GM03348 (cell line): Measurements from ENCODE around the gene DNAH9.

ENCODE experiments used
- DNase-seq: peaks from one replicate; pipeline ENCODE4 v3.0.0; 2012; ENCODE audit warnings: low spot score

DNAH9 gene

DNA sequence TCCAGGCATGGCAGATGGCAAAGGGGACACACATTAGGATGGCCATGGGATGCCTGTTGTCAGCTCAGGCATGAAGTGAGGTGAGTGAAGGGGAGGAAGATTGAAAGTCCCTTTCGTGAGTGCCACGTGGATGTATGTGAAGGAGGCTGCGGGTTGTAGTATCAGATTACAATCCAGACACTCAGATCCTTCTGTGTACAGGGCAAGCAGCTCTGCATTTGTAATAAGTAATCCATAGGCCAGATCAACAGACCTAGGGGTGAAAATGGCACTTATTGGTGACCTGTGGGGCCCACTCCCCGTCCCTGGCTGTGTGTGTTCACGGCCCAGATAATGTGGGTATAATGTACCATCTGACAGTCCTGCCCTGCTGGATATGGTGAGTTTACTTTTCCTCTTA lies 159.5 kb downstream of the DNAH9 start:
- no peak for DNase-seq

DNA sequence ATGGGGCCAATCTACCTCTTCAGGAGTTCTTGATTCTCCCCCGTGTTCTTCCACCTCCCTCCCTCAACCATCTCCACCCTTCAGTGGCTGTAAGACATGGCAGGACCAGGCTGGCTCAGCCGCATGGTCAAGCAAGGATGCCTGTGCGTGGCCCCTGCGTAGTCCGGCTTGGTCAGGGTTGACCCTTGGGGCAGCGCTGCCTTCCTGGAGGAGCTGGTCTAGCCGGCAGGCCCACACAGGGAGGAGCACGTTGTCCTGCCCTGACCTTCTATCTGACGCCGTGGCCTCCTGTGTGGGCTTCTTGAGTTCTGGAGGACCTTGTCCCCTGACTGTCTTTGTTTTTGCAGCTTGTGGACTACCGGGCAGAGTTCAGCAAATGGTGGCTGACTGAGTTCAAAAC lies 169.8 kb downstream of the DNAH9 start:
- no peak for DNase-seq

DNA sequence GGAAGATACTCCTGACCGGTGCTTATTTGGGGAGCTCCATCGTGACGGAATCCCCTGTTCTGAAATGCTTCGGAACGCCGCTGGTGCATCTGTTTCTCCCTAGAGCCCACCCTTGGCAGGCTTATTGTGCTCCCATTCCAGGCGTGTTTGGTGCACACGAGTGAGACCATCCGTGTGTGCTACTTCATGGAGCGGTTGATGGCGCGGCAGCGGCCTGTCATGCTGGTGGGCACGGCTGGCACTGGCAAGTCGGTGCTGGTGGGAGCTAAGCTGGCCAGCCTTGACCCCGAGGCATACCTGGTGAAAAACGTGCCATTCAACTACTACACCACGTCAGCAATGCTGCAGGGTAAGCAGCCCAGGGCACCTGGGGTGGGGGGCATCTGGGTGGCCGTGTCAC lies 170.7 kb downstream of the DNAH9 start:
- no peak for DNase-seq

GRCh38 chr17:11772031-11772430 lies 173.8 kb downstream of the DNAH9 start:
- DNase-seq = no peak

DNA sequence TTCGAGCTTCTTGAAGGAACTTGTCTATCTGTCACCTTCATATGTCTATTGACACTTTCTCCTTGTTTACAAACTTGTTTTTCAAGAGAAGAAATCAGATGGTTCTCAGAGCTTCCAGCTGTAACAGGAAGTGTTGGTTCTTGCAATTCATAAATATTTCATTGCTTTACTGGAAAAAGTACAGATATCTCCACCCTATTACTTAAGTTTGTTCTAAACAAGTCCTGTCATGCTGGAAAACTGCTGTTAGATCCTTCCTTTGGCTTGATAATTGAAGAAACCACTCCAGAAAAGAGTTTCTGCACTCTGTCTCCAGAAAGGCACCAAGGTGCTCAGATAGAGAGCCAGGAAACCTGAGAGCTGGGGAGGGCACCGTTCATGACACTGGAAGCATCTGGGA lies 181.6 kb downstream of the DNAH9 start:
- DNase-seq = no peak

DNA sequence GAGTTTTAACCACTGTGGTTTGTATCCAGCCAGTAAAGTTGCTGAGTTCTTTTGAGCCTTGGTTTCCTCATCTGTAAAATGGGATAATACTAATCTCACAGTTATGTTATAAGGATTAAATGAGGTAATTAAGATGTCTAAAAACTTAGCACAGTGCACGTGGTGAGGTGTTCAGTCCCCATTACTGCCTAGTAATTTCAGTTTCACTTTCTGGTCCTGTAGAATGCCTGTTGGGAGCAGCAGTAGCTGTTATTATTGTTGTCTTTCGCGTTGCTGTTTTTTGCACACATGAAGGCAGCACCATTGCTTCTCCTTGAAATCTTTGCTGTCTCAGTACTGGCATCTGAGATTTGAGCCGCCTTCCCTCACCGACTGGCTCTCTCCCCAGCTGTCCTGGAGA lies 182.4 kb downstream of the DNAH9 start:
- no peak for DNase-seq

DNA sequence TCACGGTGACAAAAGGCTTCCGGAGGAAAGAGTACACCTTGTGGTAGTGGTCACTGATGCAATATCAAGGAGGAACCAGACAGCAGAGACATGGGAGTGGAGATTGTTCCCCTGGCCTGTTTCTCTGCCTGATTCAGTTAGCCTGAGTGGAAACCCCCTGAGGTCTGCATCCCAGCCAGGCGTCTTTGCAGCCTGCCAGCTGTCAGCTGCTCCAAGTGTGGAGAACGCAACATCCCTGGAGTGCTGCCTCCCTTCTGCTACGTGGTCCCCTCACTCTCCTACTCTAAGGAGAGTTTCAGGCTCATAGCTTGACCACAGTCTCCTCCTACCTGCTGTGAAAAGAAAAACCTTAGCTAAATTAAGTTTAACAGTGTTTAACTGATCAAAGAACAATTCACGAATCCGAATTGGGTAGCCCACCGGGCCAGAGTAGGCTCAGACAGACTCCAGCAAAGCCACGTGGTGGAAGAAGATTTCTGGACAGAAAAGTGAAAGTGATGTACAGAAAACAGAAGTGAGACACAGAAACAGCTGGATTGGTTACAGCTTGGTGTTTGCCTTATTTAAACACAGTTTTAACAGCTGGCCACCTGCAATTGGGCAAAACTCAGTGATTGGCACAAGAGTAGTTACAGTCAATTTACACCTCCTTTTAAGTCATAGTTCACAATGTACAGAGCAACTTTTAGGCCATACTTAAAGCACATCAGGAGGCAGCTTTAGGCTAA lies 188.6 kb downstream of the DNAH9 start:
- DNase-seq = no peak

DNA sequence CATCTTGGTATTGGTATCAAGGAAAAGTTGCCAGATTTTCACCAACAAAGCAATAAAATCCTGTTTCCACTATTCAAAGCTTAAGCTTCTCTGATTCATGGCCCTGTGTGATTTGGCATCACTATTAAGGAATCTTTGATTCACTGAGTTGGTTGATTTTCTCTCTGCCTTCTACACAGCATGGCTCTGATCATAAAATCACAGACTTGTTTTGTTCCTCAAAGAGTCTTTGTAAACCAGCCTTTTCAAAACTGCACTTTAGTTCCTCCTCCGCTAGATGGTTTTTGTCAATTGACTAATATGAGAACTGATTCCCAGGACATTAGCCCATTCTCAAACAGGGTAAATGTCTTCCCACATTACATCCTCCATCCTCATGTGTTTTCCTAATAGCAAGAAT lies 197.6 kb downstream of the DNAH9 start:
- DNase-seq = no peak

DNA sequence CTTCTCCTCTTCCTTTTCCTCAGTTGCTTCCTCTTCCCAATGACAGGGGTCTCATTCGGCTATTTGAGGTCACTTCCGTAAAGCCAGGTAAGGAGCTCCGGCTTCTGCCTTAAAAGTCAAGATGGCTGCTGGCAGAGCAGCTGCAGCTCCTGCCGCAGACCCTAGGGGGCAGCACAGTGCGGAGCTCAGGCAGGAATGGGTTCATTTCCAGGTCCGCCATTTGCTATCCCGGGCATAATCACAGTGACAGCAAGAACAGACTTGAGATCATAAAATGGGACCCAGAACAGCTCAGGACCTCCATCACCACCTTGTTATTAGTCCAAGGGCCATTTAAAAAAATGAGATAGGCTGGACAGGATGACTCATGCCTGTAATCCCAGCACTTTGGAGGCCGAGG lies 199.5 kb downstream of the DNAH9 start:
- DNase-seq = no peak

DNA sequence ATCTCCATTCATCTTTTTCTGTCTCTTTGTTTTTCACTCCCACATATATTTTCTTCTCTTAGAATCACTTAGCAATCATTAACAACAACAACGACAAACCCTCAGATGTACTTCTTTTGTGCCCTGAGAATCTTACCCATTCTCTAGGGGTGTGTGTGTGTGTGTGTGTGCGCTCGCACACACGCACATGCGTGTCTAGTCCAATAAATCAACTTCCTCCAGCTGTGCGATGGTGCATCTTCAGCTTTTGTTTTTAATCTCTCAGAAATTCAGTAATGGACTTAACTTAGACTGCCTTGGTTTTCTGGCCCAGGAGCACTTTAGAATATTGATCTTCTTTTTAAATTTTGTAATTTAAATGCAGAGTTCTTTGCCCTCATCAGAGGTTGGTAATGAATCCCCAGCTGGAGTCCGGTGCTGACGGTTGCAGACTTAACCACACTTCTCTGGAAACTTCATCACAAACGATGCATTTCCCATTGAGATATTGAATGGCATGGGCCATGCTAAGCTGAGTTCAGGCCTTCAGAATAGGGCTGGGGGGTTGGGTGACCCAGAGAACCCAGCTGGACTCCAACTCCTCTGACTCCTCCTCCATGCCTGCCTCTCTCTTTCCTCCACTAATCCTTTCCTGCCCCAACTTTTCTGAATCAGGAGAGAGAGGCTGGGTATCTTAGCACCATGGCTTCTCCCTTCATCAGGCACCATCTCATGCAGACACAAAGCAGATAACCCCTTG lies 205.1 kb downstream of the DNAH9 start:
- no peak for DNase-seq

- no peak for DNase-seq
Measured at GRCh38 chr17:11805138-11805537, 206.9 kb downstream of the DNAH9 start.

DNA sequence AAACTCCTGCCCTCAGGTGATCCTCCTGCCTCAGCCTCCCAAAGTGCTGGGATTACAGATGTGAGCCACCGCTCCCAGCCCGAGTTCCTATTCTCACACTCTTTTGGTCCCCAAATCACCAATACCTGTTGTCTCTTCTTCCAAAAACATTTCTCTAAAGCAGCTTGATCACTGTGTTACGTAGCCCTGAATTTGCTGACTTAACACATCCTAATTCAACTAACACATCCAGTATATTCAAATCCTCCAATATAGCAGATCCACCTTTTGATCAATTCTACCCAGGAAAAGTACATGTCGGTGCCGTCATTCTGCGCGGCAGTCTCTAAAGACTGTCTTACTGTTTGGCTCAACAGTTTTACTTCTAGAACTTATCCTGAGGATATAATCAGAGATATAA lies 207.7 kb downstream of the DNAH9 start:
- no peak for DNase-seq

DNA sequence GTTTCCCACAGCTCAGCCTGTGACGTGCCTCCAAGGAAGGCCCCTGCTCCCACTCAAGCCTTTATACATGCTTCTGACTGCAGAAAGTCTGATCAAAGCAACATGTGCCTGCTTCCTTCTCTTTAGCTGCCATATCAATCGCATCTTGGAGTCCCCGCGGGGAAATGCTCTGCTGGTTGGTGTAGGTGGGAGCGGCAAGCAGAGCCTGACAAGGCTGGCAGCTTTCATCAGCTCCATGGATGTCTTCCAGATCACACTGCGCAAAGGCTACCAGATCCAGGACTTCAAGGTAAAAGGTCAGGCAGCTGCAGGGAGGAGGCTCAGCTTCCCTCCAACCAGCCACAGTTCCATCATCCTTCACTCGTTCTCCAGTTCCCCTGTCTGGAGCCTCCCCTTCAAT lies 209.3 kb downstream of the DNAH9 start:
- DNase-seq = no peak

DNA sequence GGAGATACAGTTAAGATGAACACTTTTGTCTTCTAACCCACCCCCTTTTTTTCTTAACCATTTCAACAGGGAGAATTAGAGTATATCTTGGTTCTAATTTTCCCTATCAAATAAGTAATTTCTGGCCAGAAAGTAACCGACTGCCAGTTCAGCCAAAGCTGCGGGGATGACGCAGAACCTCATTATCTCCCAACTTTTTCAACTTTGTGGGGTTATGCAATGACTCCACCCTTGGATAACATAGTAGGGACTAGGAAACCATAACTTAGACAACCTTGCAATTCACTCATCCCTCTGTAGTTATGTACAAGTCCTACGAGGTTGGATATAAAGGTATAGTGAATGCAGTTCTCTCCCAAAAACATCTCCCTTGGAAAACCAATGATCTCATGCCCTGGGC lies 215.0 kb downstream of the DNAH9 start:
- DNase-seq = no peak

GRCh38 chr17:11813871-11814270 lies 215.6 kb downstream of the DNAH9 start:
- no peak for DNase-seq

DNA sequence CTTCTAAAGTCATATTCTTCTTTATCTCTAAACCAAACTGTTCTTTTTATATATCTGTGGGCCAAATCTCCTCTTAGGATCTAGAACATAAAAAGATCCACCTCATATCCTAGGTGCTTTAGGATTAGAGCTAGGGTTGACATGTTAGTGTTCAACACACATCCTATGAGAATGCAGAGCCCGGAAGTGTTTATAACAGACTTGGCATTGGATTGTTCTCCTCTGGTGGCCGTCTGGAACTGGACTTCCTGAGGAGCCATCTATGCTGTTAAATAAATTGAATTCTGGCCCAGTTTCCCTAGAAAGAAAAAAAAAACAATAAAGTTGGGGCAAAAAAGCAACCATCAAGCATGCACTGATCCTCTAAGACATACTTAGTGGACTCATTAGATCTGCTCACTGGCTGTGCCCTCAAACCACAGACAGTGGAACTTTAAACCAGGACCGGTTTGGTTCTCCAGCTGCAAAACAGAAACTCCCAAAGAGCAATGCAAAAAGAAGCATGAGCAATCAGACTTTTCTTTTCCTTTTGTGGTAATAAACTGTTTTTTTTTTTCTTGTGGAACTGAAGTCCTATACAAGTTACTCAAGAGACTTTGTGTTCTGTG lies 216.5 kb downstream of the DNAH9 start:
- no peak for DNase-seq

DNA sequence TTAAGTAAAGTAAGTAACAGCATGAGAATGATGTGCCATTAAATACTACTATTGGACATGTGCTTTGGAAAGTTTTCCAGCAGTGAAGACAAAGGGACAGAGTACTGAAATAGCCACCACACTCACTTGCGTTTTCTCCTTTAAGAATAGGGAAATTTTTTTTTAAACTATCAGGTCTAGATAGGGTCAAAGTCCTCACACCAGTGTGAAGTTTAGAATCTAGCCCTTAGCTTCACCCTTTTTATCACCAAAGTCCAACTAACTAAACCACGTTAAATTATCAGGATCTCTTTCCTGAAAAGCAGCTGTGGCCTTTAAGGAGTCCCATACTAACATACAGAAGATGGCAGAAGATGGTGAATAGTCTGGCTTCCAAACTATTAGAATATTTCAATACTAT lies 218.1 kb downstream of the DNAH9 start:
- no peak for DNase-seq

DNA sequence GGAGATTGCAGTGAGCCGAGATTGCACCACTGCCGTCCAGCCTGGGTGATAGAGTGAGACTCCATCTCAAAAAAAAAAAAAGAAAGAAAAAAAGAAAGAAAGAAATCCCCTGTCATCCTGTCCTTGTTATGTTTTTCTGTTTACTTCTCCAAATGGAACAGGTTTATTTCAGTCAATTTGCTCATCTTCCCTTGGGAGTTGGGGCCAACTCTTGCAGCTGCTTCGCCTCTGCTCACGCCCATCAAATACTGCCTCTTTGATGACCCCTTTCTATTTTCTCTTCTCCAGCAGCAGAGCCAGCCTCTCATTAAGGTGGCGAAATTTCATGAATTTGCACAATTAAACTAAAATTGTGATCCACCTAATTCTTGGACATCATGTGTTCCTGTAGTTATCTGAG lies 225.6 kb downstream of the DNAH9 start:
- no peak for DNase-seq

- DNase-seq = no peak
Measured at GRCh38 chr17:11825572-11826209, 227.4 kb downstream of the DNAH9 start.

GRCh38 chr17:11832401-11833137 lies 234.3 kb downstream of the DNAH9 start:
- DNase-seq = no peak

DNA sequence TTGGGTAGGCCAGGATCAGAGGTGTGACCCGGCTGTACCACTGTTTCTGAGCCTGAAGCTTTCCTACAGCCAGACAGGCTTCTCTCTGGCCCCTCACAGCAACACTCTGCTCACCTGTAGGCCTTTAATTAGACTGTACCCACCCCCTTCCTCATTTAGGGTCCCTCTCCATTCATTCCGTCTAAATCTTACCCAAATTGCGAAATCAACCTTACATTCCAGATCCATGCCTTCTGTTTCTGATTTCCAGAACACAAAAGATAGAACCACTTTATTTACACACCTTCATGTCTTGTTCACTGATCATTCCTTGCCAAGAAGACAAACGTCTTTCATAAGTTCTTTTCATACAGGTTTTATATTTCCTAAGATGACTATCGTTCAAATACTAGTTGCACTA lies 238.2 kb downstream of the DNAH9 start:
- DNase-seq = no peak

DNA sequence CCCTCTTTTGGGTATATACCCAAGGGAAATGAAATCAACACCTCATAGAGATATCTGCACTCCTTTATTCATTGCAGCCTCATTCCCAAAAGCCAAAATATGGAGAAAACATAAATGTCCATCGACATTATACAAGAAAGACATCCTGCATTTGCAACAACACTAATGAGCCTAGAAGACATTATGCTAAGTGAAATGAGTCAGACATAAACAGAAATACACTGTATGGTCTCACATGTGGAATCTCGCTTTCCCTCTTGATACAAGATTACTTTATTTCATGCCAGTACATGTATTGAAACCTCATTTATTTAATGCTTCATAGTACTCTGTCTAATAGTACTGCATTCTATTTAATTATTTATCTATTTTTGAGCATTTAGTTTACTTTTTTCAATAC lies 241.8 kb downstream of the DNAH9 start:
- no peak for DNase-seq
